Measurements from ENCODE around the gene ADAP1.

Gene ADAP1

DNA sequence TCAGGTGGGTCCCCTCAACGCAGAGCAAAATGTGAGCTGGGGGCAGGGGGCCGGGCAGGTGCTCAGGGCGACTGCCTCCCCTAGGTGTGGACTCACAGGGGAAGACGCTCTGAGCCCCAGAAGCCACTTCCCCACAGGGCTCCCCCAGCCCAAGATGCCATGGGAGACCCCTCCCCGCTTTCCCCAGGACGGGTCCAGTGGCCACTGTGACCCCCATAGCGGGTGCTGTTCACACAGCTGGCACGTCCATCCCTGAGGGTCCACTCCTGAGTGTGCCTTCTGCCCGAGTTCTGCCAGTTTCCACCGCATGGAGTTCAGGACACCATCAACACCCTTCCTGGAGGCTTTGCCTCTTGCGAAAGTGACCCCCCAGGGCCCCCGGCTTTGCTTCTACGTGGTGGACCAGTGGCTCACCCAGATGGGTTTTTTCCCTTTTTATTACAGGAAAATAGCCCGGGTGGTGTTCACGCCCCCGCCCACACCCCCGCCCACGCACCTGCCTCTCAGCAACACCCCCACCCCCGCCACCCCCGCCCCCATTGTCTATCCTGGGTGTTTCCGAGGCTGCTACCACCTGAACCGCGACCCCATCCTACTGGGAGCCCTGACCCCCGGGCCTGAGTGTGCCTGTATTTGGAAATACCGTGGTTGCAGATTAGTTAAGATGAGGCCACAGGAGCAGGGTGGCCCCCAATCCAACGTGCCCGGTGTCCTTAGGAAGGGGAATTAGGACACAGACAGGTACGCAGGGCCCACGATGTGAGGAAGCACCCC lies 32.0 kb downstream of the ADAP1 start:
- DNase-seq (ENCODE audit: low read depth, low spot score) = no peak

DNA sequence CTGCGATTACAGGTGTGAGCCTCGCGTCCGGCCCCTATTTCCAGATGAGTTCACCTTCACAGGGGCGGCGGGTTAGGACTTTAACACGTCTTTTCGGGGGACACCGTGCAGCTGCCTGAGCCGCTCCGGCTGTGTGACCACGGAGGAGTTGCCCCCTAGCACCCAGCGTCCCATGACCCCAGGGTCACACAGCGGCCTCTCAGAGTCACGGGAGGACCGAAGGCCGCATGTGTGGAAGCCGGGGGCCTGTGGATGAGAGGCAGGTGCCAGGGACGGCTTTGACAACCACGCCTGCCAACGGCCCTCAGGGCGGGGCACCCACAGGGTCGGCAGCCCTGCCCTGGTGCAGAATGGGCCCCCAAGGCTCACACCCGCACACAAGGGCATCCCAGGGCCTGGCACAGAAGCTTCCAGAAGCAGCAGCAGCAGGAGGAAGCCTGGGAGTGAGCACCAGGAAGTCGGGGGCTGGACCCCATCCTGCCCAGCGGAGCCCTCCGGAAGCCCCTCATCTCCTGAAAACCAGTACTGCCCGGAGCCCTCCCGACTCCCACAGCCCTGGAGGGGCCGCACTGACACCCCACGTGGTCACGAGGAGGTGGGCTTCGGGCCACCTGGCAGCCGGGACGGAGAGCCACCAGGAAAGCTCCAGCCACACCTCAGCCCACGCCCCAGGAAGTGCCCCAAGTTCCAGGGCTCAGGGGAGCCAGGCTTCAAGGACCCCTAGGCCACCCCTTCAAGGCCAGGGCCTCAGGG lies 32.7 kb downstream of the ADAP1 start:
- DNase-seq (ENCODE audit: low read depth, low spot score) = no peak

- no peak for DNase-seq (ENCODE audit: low read depth, low spot score)
Measured at GRCh38 chr7:921071-921461, 33.4 kb downstream of the ADAP1 start.

DNA sequence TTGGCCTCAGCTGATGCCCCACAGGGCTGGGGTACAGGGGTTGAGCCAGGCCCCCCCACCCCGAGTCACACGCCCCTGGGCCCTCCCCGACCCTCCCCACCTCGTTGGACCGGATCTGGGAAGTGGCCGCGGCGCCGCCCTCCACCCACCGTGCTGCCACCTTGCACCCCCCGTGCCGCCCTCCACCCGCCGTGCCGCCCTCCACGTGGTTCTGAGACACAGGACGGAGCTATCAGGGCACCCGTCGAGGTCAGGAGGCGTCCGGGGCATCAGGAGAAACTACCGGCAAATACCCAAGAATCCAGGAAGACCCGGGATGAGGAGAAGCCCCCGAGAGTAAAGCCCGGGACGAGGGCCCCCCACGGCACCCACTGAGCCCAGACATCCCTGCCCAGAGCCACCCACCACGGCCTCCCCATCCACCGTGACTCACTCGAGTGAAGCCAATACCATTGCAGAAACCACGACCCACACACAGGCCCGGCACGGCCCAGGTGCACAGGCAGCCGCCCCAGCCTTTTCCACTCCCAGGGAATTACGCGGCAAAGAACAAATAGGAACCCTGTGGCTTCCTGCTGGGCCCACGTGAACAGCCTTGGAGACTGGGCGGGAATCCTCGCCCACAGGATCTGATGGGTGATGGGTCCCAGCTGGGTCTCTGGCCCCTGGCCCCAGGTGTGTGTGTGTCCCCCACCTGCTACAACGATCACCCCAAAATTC lies 34.0 kb downstream of the ADAP1 start:
- no peak for DNase-seq (ENCODE audit: low read depth, low spot score)

- DNase-seq (ENCODE audit: low read depth, low spot score) = no peak
Measured at GRCh38 chr7:919924-920341, 34.5 kb downstream of the ADAP1 start.

DNA sequence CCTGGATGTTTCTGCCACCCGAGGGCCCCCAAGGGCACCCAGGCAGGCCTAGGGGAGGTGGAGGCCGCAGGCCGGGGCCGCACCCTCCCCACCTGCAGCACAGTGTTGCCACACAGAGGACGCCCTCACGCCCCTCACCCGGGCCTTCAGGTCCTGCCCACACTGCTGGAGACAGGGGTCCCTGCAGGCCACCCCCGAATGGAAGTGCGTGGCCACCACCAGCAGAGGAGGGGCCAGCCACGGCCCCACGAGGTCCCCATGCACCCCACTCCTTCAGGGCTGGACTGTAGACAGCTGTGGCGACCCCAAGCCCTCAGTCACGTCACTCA lies 35.4 kb downstream of the ADAP1 start:
- DNase-seq (ENCODE audit: low read depth, low spot score) = no peak

DNA sequence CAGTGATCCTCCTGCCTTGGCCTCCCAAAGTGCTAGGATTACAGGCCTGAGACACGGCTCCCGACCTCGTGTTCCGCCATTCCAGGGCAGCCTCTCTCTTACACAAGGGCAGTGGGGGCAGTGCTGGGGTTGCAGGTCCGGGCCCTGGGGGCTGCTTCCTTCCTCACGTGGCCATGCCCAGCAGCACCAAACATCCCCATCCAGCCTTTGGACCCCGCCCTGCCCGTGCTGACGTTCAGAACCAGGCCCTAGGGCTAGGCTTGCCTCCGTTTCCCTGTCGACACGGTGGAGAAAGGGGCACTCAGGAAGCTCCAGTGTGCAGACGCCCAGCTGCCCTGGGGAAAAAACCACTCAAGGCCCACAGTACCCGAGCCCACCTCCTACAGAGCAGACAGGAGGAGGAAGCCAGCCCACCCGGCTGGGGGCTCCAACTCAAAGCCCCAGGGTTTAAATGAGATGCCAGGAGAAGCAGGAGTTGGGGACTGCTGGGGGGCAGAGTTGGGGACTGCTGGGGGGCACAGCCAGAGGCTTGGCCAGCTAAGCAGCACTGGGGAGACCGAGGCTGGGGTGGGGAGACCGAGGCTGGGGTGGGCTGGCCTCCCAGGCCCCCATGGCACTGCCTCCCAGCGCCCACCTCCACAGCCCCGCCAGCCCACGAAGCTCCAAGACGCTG lies 35.9 kb downstream of the ADAP1 start:
- DNase-seq (ENCODE audit: low read depth, low spot score) = no peak

- DNase-seq (ENCODE audit: low read depth, low spot score) = no peak
Measured at GRCh38 chr7:918118-918425, 36.4 kb downstream of the ADAP1 start.

DNA sequence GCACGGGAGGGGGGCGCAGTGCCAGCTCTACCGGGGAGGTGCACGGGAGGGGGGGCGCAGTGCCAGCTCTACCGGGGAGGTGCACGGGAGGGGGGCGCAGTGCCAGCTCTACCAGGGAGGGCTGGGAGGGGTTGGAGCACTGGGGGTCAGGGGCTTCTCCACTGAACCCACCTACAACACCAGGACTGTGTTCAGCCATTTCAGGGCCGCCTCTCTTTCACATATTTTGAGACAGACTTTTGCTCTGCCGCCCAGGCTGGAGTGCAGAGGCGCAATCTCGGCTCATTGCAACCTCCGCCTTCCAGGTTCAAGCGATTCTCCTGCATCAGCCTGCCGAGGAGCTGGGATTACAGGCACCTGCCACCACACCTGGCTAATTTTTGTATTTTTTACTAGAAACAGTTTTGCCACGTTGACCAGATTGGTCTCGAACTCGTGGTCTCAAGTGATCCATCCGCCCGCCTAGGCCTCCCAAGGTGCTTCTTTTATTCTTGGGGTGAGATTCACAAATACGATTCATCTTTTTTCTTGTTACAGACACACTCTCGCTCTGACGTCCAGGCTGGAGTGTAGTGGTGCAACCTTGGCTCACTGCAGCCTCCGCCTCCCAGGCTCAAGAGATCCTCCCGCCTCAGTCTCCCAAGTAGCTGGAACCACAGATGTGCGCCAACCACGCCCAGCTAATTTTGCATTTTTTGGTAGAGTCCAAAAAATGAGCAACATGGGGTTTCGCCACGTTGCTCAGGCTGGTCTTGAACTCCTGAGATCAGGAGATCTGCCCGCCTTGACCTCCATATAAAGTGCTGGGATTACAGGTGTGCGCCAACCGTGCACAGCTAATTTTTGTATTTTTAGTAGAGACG lies 37.0 kb downstream of the ADAP1 start:
- no peak for DNase-seq (ENCODE audit: low read depth, low spot score)

DNA sequence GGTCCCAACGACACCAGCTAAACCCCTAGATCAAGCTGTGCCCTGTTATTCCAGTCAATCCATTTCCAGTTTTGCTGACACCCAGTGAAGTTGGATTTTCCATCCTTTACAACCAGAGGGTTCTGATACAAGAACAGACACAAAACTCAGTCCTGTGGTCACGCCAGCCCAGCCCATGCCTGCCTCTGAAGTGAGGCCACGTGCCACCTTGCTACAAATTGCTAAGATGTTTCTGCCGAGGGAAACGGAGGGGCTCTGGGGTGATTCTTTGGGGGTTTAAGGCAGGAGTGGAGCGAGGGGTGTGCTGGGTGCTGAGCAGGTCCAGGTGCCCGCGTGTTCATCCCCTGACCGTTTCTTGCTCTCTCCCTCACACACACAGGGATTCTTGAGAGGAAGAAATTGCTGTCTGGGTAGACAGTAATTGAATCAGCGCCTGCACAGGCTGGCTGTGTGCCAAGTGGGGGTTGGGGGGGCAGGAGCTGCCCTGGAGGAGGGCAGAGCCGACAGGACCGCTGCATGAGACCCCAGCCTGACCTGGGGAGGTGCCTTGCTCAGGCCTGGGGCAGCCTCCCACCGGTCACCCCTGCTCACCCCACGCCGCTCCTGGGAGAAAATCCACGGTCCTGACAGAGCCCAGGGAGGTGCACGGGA lies 38.1 kb downstream of the ADAP1 start:
- DNase-seq (ENCODE audit: low read depth, low spot score) = no peak

DNA sequence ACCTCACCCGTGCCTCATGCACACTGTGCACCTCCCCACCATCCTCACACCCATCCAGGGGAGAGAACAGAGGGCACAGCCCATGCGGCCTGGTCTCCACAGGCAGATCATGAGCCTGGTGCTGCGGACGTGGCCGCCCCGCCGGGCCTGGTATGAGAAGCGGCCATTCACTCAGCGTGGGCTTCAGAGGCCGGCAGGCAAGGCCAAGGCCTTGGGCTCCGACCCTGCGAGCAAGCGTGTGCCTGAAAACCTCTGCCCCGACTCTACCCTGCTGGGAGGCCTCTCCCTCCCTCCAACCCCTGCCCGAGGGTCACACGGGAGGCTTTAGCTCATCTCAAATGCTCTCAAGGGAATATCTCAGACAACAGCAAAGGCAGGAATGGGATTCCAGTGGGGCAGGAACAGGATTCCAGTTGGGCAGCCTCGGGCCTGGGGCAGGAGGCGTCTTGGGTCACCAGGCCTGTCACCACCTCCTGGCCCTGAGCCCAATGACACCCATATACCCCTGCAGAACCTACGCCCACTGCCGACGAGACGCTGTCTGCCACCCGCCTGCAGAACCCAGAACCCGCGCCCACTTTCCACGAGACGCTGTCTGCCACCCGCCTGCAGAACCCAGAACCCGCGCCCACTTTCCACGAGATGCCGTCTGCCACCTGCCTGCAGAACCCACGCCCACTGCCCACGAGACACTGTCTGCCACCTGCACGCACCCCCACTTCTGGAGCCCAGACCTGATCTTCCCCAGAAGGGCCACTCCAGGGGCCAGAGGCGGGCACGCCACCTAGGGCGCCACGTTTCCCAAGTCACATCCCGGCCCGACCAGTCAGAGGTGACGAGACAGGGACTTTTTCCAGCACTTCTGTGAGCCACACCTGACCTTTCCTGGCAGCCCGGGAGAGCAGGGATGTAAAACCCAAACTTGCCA lies 38.9 kb downstream of the ADAP1 start:
- DNase-seq (ENCODE audit: low read depth, low spot score) = no peak

DNA sequence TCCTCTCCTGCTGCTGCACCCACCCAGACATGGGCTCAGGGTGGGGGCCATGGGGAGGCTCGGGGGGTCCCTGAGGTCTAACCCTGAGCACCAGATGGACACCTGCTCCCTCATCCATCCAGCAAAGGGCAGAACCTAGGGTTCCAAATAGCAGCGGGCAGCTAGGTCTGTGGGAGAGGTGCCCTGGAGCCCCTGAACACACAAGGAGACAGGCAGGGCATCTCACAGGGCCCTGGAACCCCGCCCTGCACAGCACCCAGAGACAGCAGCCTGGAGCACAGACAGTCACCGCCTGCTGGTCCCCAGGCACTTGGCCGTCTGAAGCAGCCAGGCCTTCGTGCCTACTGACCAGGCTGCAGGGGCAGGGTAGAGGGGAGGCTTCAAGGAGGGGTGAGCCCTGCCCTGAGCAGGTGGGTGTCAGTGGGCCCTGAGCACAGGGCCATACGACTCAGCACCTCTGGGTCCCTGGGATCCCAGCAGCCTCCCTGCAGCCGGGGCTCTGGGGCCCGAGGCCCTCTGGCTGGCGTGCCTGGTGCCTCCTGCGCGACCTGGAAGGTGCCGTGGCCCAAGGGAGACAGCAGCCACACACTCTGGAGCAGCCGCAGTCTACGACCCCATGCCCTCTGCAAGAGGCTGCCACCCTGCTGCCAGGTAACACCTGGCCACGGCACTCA lies 39.8 kb downstream of the ADAP1 start:
- no peak for DNase-seq (ENCODE audit: low read depth, low spot score)

GRCh38 chr7:913736-914520 lies 40.6 kb downstream of the ADAP1 start:
- no peak for DNase-seq (ENCODE audit: low read depth, low spot score)

DNA sequence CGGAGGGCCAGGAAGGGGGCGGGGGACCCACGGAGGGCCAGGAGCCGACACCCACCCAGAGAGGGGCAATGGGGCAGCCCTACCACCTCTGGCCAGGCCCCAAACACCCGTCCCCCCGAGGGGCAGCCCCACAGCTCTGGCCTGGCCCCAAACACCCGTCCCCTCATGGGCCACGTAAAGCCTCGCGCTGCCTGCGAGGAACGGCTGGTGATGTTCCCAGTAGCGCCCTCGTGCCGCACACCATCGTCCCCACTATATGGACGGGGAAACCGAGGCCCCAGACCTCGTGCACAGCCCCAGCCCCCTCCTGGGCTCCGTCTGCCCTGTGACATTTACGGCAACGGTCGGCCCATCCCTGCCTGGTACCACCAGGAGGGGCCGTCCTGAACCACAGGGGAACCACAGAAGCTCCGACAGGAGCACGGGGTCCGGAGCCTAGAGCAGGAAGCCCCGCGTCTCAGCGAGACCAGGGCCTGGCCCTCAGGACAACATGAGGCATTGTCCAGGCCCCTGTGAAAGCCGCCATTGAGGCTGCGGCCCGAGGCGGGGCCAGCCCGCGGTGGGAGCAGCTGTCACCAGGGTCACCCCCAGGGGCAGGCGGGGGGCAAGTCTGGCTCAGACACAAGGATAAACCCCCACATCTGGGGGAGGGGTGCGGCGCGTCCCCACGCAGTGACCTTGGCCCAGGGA lies 42.5 kb downstream of the ADAP1 start:
- no peak for DNase-seq (ENCODE audit: low read depth, low spot score)

DNA sequence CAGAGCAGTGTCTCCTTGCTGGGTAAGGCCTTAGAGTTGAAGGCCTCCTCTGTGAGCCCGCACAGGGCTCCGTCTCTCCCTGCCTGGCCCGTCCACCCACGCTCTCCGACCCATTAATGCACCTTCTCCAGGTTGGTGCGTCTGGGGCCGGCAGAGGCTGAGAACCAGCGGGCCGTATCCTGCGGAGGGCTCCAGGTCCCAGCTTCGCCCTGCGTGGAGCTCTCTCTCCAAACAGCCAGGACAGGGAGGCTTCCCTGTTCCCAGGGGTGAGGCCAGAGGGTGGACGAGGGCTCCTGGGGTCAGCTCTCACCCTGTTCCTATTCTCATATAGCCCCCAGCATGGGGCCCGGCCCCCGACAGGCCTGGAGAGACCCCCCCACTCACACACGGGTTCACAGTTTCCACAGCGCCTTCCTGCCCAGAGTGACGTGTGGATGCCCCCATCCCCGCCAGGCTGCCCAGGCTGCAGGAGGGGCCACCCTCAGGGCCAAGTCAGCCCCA lies 43.5 kb downstream of the ADAP1 start:
- DNase-seq (ENCODE audit: low read depth, low spot score) = no peak

GRCh38 chr7:910441-910861 lies 44.0 kb downstream of the ADAP1 start:
- no peak for DNase-seq (ENCODE audit: low read depth, low spot score)

Measured in astrocyte of the hippocampus (primary cell).